ENCODE results near the gene NISCH.

NISCH gene

GRCh38 chr3:52490939-52491526 is 35.6 kb downstream of the NISCH start:
- no peak for DNase-seq

GRCh38 chr3:52492059-52492458 is 36.7 kb downstream of the NISCH start:
- DNase-seq, result no peak

GRCh38 chr3:52493232-52494017 is 38.0 kb downstream of the NISCH start:
- no peak for DNase-seq

GRCh38 chr3:52494445-52494844 is 39.0 kb downstream of the NISCH start:
- DNase-seq, result no peak

GRCh38 chr3:52494886-52495495 is 39.6 kb downstream of the NISCH start, which contains the start of gene STAB1:
STAB1 (plus strand) TSS chr3:52495338; CDS start chr3:52495414, 76 bp downstream.
- no peak for DNase-seq

GRCh38 chr3:52495777-52496602 is 40.6 kb downstream of the NISCH start:
- DNase-seq, result no peak

GRCh38 chr3:52498137-52499054 is 43.0 kb downstream of the NISCH start:
- DNase-seq, result peak; percentile 31

GRCh38 chr3:52501046-52501445 is 45.6 kb downstream of the NISCH start:
- no peak for DNase-seq

GRCh38 chr3:52502001-52502400 is 46.6 kb downstream of the NISCH start:
- DNase-seq, result no peak

- DNase-seq, result no peak
Observed at GRCh38 chr3:52502808-52503350, 47.5 kb downstream of the NISCH start.

GRCh38 chr3:52503788-52504424 is 48.5 kb downstream of the NISCH start:
- DNase-seq, result no peak

- DNase-seq, result no peak
Observed at GRCh38 chr3:52504977-52505376, 49.6 kb downstream of the NISCH start.

- no peak for DNase-seq
Observed at GRCh38 chr3:52506266-52506966, 51.0 kb downstream of the NISCH start.

GRCh38 chr3:52507359-52507758 is 52.0 kb downstream of the NISCH start:
- no peak for DNase-seq

GRCh38 chr3:52509753-52510328 is 54.4 kb downstream of the NISCH start:
- DNase-seq, result no peak

- DNase-seq, result no peak
Observed at GRCh38 chr3:52511509-52511908, 56.1 kb downstream of the NISCH start.

GRCh38 chr3:52512105-52512504 is 56.7 kb downstream of the NISCH start:
- DNase-seq, result no peak

GRCh38 chr3:52512727-52513126 is 57.3 kb downstream of the NISCH start:
- DNase-seq, result no peak

- no peak for DNase-seq
Observed at GRCh38 chr3:52513281-52513680, 57.9 kb downstream of the NISCH start.

GRCh38 chr3:52514576-52514975 is 59.2 kb downstream of the NISCH start:
- DNase-seq, result no peak
